HPDE6-E6E7 (cell line): ENCODE results near the gene NGDN.
"Not testable (repeated sequence)": the region's sequence is repeated elsewhere in the genome, so short reads cannot be mapped to it uniquely, and the experiment has no call there.

Experiments used
- DNase-seq: peaks from one replicate; pipeline ENCODE4 v3.0.0; 2011; ENCODE audit warnings: missing footprints; ENCODE audit errors: extremely low spot score

Gene NGDN

GRCh38 chr14:23438101-23438971 is 31.2 kb upstream of the NGDN start:
- no peak for DNase-seq

GRCh38 chr14:23439107-23439835 is 30.2 kb upstream of the NGDN start:
- DNase-seq = no peak

- no peak for DNase-seq
Observed at GRCh38 chr14:23441076-23441475, 28.4 kb upstream of the NGDN start.

GRCh38 chr14:23442721-23443356 is 26.7 kb upstream of the NGDN start:
- DNase-seq = no peak

GRCh38 chr14:23443411-23443812 is 26.1 kb upstream of the NGDN start:
- DNase-seq = no peak

GRCh38 chr14:23443881-23444280 is 25.6 kb upstream of the NGDN start:
- no peak for DNase-seq

GRCh38 chr14:23444314-23444713 is 25.2 kb upstream of the NGDN start:
- no peak for DNase-seq

- DNase-seq = no peak
Observed at GRCh38 chr14:23445773-23446172, 23.7 kb upstream of the NGDN start.

GRCh38 chr14:23446291-23446851 is 23.1 kb upstream of the NGDN start:
- no peak for DNase-seq

- DNase-seq = no peak
Observed at GRCh38 chr14:23447361-23448350, 21.8 kb upstream of the NGDN start.

GRCh38 chr14:23449314-23449713 is 20.2 kb upstream of the NGDN start:
- no peak for DNase-seq

GRCh38 chr14:23450379-23450778 is 19.1 kb upstream of the NGDN start:
- DNase-seq = no peak

GRCh38 chr14:23452237-23452636 is 17.3 kb upstream of the NGDN start:
- no peak for DNase-seq

- DNase-seq = peak; percentile 41
Observed at GRCh38 chr14:23454445-23454856, 15.1 kb upstream of the NGDN start.

GRCh38 chr14:23456883-23457586 is 12.5 kb upstream of the NGDN start:
- DNase-seq = not testable (repeated sequence)

- no peak for DNase-seq
Observed at GRCh38 chr14:23457587-23458445, 11.7 kb upstream of the NGDN start.

- no peak for DNase-seq
Observed at GRCh38 chr14:23460960-23461359, 8.5 kb upstream of the NGDN start.

- no peak for DNase-seq
Observed at GRCh38 chr14:23464700-23465099, 4.8 kb upstream of the NGDN start.

- no peak for DNase-seq
Observed at GRCh38 chr14:23465261-23465660, 4.2 kb upstream of the NGDN start.
